GM21737 (cell line): Measurements from ENCODE around the gene PRAMEF1.
"Not testable (repeated sequence)": the region's sequence is repeated elsewhere in the genome, so short reads cannot be mapped to it uniquely, and the experiment has no call there.

ENCODE experiments used
- ATAC-seq: cut with Tn5 transposase; IDR thresholded peaks from one replicate; pipeline ENCODE4 v1.9.1; 2021; ENCODE audit warnings: mild to moderate bottlenecking, moderate library complexity; ENCODE audit not compliant: unreplicated experiment

Gene PRAMEF1

GRCh38 chr1:12774801-12775345 lies 16.3 kb upstream of the PRAMEF1 start:
- ATAC-seq: no peak

- no peak for ATAC-seq
Observed at GRCh38 chr1:12775443-12775842, 15.8 kb upstream of the PRAMEF1 start.

GRCh38 chr1:12776801-12777557 lies 14.2 kb upstream of the PRAMEF1 start:
- no peak for ATAC-seq

- ATAC-seq: no peak
Observed at GRCh38 chr1:12778061-12778460, 13.1 kb upstream of the PRAMEF1 start.

- no peak for ATAC-seq
Observed at GRCh38 chr1:12778907-12779306, 12.3 kb upstream of the PRAMEF1 start.

- ATAC-seq: not testable (repeated sequence)
Observed at GRCh38 chr1:12781488-12781887, 9.7 kb upstream of the PRAMEF1 start.

- not testable (repeated sequence) for ATAC-seq
Observed at GRCh38 chr1:12783783-12784182, 7.4 kb upstream of the PRAMEF1 start.

GRCh38 chr1:12784729-12785128 lies 6.5 kb upstream of the PRAMEF1 start:
- ATAC-seq: not testable (repeated sequence)

- no peak for ATAC-seq
Observed at GRCh38 chr1:12798911-12799310, 7.7 kb downstream of the PRAMEF1 start.

- no peak for ATAC-seq
Observed at GRCh38 chr1:12799730-12800129, 8.5 kb downstream of the PRAMEF1 start.

- no peak for ATAC-seq
Observed at GRCh38 chr1:12809933-12810332, 18.7 kb downstream of the PRAMEF1 start.

GRCh38 chr1:12810691-12811408 lies 19.7 kb downstream of the PRAMEF1 start:
- no peak for ATAC-seq

- ATAC-seq: no peak
Observed at GRCh38 chr1:12811409-12811784, 20.2 kb downstream of the PRAMEF1 start.

- ATAC-seq: not testable (repeated sequence)
Observed at GRCh38 chr1:12819061-12819460, 27.9 kb downstream of the PRAMEF1 start.

- not testable (repeated sequence) for ATAC-seq
Observed at GRCh38 chr1:12831310-12831709, 40.1 kb downstream of the PRAMEF1 start, which contains the start of gene PRAMEF11. PRAMEF11 (minus strand) TSS chr1:12831410; CDS start chr1:12828789, 2,621 bp downstream.

GRCh38 chr1:12833251-12833650 lies 42.1 kb downstream of the PRAMEF1 start:
- not testable (repeated sequence) for ATAC-seq
